SK-N-SH treated with all-trans-retinoic acid at 6 μM for 48 hours (cell line): ENCODE measurements around the gene CRABP2.

Experiments
- ATAC-seq: fragments of 200-7000 bp; cut with Tn5 transposase; 3 replicates; pipeline ENCODE4 v1.9.1; 2020; ENCODE audit warnings: mild to moderate bottlenecking, moderate library complexity
- ARNTL ChIP-seq: fragments of 450-650 bp; formaldehyde crosslinking; IDR thresholded peaks from 2 replicates; pipeline ENCODE4 v1.5.0; 2020; ENCODE audit warnings: low read depth, mild to moderate bottlenecking, moderate library complexity, borderline replicate concordance
- CREB5 ChIP-seq: fragments of 250-450 bp; sonication (Bioruptor Pico); IDR thresholded peaks from 2 replicates; pipeline ENCODE4 v1.5.1; 2020; ENCODE audit warnings: low read depth, mild to moderate bottlenecking, moderate library complexity
- CSDC2 ChIP-seq: fragments of 250-450 bp; sonication (Bioruptor Pico); IDR thresholded peaks from 2 replicates; pipeline ENCODE4 v1.5.0; 2020; ENCODE audit warnings: mild to moderate bottlenecking, moderate library complexity
- ESRRG ChIP-seq: fragments of 250-450 bp; sonication (Bioruptor Pico); IDR thresholded peaks from 2 replicates; pipeline ENCODE4 v1.6.1; 2021; ENCODE audit warnings: mild to moderate bottlenecking
- ISL1 ChIP-seq: fragments of 250-450 bp; sonication (Bioruptor Pico); IDR thresholded peaks from 2 replicates; pipeline ENCODE4 v2.1.2; 2022; ENCODE audit warnings: mild to moderate bottlenecking, moderate library complexity
- PPARA ChIP-seq: fragments of 250-450 bp; sonication (Bioruptor Pico); IDR thresholded peaks from 2 replicates; pipeline ENCODE4 v1.5.0; 2020; ENCODE audit warnings: mild to moderate bottlenecking, borderline replicate concordance
- TCF4 ChIP-seq: fragments of 250-450 bp; sonication (Bioruptor Pico); IDR thresholded peaks from 2 replicates; pipeline ENCODE4 v1.8.0; 2021; ENCODE audit warnings: mild to moderate bottlenecking, moderate library complexity, borderline replicate concordance
- TOX ChIP-seq: fragments of 250-450 bp; sonication (Bioruptor Pico); IDR thresholded peaks from 2 replicates; pipeline ENCODE4 v1.8.0; 2021; ENCODE audit warnings: mild to moderate bottlenecking, moderate library complexity, borderline replicate concordance
- TSHZ2 ChIP-seq: fragments of 250-450 bp; sonication (Bioruptor Pico); IDR thresholded peaks from 2 replicates; pipeline ENCODE4 v1.5.0; 2020; ENCODE audit warnings: mild to moderate bottlenecking, moderate library complexity
- ZC3H10 ChIP-seq: fragments of 250-450 bp; sonication (Bioruptor Pico); IDR thresholded peaks from 2 replicates; pipeline ENCODE4 v1.5.1; 2021; ENCODE audit warnings: mild to moderate bottlenecking, moderate library complexity
- ZFP3 ChIP-seq: fragments of 250-450 bp; sonication (Bioruptor Pico); IDR thresholded peaks from 2 replicates; pipeline ENCODE4 v1.5.0; 2020; ENCODE audit warnings: mild to moderate bottlenecking, moderate library complexity
- ZFP30 ChIP-seq: fragments of 450-650 bp; formaldehyde crosslinking; IDR thresholded peaks from 2 replicates; pipeline ENCODE4 v1.5.0; 2022; ENCODE audit warnings: mild to moderate bottlenecking, moderate library complexity
- ZNF70 ChIP-seq: fragments of 450-650 bp; formaldehyde crosslinking; IDR thresholded peaks from 2 replicates; pipeline ENCODE4 v1.5.0; 2020; ENCODE audit warnings: mild to moderate bottlenecking, moderate library complexity
- ZNF8 ChIP-seq: fragments of 450-650 bp; formaldehyde crosslinking; IDR thresholded peaks from 2 replicates; pipeline ENCODE4 v1.5.0; 2020; ENCODE audit warnings: mild to moderate bottlenecking, moderate library complexity
- TF ChIP-seq, protein P1 (sequence below): fragments of 250-450 bp; sonication (Bioruptor Pico); IDR thresholded peaks from 2 replicates; pipeline ENCODE4 v1.5.1; 2021; ENCODE audit warnings: mild to moderate bottlenecking, moderate library complexity
- TF ChIP-seq, protein P2 (sequence below): fragments of 250-450 bp; sonication (Bioruptor Pico); IDR thresholded peaks from 2 replicates; pipeline ENCODE4 v1.8.0; 2020; ENCODE audit warnings: mild to moderate bottlenecking, moderate library complexity, borderline replicate concordance

The CRABP2 gene

DNA sequence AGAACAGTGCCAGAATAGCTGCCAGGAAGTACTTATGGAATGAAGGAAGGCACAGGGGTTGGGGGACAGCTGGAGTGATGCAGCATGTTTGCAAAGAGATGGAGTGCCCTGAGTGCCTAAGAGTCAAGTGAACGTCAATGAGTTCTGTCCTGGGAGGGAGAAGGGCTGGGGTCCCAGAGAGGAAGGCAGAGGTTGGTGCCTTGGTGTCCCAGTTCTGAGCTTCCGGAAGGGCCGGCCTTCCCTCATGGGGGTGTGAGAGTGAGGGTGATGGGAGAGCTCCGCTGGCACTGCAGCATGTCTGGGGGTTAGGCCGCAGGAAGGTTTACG lies 45.8 kb downstream of the CRABP2 start:
- TF ChIP-seq ZNF8 (CRISPR knock-in tag) (no peak), TOX (CRISPR knock-in tag) (no peak), CREB5 (CRISPR knock-in tag) (no peak), ZNF70 (CRISPR knock-in tag) (no peak)
- TF ChIP-seq, all 23 proteins: peak for 0
- ATAC-seq, result no peak

DNA sequence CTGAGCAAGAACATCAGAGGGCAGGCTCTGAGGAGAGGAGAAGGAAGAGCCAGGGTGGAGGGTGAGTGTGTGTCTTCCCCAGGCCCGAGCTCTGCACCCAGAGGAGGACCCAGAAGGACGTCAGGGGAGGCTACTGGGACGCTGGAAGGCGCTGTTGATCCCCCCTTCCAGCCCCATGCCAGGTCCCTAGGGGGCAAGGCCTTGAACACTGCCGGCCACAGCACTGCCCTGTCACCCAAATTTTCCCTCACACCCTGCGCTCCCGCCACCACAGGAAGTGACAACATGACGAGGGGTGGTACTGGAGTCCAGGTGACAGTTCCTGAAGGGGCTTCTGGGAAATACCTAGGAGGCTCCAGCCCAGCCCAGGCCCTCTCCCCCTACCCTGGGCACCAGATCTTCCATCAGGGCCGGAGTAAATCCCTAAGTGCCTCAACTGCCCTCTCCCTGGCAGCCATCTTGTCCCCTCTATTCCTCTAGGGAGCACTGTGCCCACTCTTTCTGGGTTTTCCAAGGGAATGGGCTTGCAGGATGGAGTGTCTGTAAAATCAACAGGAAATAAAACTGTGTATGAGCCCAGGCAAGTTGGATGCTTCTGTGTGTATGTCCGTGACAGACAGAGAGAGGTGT lies 46.3 kb downstream of the CRABP2 start:
- TF ChIP-seq ZFP30 (CRISPR knock-in tag) (no peak), ZC3H10 (CRISPR knock-in tag) (no peak), ZNF70 (CRISPR knock-in tag) (no peak), ZNF8 (CRISPR knock-in tag) (no peak)
- no peak for ATAC-seq

DNA sequence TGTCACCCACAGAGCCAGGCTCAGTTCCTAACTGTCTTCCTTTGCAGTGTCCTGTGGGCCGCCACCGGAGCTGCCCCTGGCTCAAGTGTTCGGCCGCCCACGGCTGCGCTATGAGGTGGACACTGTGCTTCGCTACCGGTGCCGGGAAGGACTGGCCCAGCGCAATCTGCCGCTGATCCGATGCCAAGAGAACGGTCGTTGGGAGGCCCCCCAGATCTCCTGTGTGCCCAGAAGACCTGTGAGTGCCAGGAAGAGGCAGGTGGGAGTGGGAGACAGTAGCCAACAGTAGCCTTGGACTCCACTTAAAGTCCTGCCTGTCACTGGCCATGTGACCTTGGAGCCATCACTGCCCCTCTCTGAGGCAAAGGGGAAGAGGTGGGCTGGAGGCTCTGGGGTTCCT lies 46.9 kb downstream of the CRABP2 start:
- TF ChIP-seq ARNTL (no peak), ESRRG (CRISPR knock-in tag) (no peak), ZFP3 (CRISPR knock-in tag) (no peak), TSHZ2 (no peak), PPARA (no peak), TCF4 (CRISPR knock-in tag) (no peak), ZFP30 (CRISPR knock-in tag) (no peak), ZNF70 (CRISPR knock-in tag) (no peak), CREB5 (CRISPR knock-in tag) (no peak), CSDC2 (CRISPR knock-in tag) (no peak), ISL1 (CRISPR knock-in tag) (no peak)
- TF ChIP-seq, protein P1, sequence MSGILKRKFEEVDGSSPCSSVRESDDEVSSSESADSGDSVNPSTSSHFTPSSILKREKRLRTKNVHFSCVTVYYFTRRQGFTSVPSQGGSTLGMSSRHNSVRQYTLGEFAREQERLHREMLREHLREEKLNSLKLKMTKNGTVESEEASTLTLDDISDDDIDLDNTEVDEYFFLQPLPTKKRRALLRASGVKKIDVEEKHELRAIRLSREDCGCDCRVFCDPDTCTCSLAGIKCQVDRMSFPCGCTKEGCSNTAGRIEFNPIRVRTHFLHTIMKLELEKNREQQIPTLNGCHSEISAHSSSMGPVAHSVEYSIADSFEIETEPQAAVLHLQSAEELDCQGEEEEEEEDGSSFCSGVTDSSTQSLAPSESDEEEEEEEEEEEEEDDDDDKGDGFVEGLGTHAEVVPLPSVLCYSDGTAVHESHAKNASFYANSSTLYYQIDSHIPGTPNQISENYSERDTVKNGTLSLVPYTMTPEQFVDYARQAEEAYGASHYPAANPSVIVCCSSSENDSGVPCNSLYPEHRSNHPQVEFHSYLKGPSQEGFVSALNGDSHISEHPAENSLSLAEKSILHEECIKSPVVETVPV (CRISPR knock-in tag), result no peak
- TF ChIP-seq, protein P2, sequence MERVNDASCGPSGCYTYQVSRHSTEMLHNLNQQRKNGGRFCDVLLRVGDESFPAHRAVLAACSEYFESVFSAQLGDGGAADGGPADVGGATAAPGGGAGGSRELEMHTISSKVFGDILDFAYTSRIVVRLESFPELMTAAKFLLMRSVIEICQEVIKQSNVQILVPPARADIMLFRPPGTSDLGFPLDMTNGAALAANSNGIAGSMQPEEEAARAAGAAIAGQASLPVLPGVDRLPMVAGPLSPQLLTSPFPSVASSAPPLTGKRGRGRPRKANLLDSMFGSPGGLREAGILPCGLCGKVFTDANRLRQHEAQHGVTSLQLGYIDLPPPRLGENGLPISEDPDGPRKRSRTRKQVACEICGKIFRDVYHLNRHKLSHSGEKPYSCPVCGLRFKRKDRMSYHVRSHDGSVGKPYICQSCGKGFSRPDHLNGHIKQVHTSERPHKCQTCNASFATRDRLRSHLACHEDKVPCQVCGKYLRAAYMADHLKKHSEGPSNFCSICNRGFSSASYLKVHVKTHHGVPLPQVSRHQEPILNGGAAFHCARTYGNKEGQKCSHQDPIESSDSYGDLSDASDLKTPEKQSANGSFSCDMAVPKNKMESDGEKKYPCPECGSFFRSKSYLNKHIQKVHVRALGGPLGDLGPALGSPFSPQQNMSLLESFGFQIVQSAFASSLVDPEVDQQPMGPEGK (CRISPR knock-in tag), result no peak
- no peak for ATAC-seq

- ATAC-seq, result no peak
- TF ChIP-seq CSDC2 (CRISPR knock-in tag) (no peak), TOX (CRISPR knock-in tag) (no peak)
Measured at GRCh38 chr1:156657741-156658319, 47.6 kb downstream of the CRABP2 start.
